ENCODE data around the gene ELN.

The ELN gene

DNA sequence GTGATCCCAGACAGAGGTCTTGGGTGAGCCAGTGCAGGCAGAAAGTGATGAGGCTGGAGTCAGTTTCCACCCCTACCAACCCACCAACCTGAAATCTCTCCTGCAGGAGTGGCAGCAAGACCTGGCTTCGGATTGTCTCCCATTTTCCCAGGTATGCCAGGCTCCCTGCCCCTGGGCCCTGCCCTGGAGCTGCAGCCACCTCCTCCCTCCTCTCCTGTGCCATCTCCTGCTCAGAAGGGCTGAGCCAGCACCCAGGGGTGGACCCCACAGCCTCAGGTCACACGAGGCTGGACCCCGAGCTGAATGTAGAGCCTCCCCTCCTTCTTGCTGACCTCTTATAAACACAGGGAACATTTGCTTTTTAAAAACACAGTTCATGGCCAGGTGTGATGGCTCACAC, 38.7 kb downstream of the ELN start:
- no peak for DNase-seq (ENCODE audit: extremely low spot score)
- ChIA-PET CTCF (no interaction called here), POLR2A (no interaction called here)
- no peak for TF ChIP-seq ELF4 (IDR thresholded peaks at IDR 0.05)
- TF ChIP-seq ARNT (IDR thresholded peaks at IDR 0.05): no peak
- TF ChIP-seq LEF1 (IDR thresholded peaks at IDR 0.05; ENCODE audit: borderline replicate concordance): no peak
- no peak for TF ChIP-seq TARDBP (IDR thresholded peaks at IDR 0.05)
- TF ChIP-seq BHLHE40 (IDR thresholded peaks at IDR 0.05; ENCODE audit: borderline replicate concordance): no peak
- TF ChIP-seq SUZ12 (IDR thresholded peaks at IDR 0.05): no peak
- TF ChIP-seq FOXA1 (IDR thresholded peaks at IDR 0.05): no peak
- TF ChIP-seq PKNOX1 (IDR thresholded peaks at IDR 0.05): no peak
- no peak for TF ChIP-seq ZNF384 (IDR thresholded peaks at IDR 0.05)
- TF ChIP-seq FOXM1 (IDR thresholded peaks at IDR 0.05; ENCODE audit: borderline replicate concordance): no peak
- TF ChIP-seq NFRKB (IDR thresholded peaks at IDR 0.05): no peak
- no peak for TF ChIP-seq HDGF (IDR thresholded peaks at IDR 0.05; ENCODE audit: borderline replicate concordance)
- no peak for TF ChIP-seq CTBP1 (IDR thresholded peaks at IDR 0.05; ENCODE audit: borderline replicate concordance)
- no peak for TF ChIP-seq FOXK2 (IDR thresholded peaks at IDR 0.05)
- TF ChIP-seq SP1 (IDR thresholded peaks at IDR 0.05): no peak
- TF ChIP-seq L3MBTL2 (conservative IDR thresholded peaks at IDR 0.05): no peak

- no peak for DNase-seq (ENCODE audit: extremely low spot score)
- POLR2A ChIA-PET: interaction anchor here (0.8 to 1.3 kb wide), 2 partner anchors 11 to 105 kb away, joined by 3 read pairs; partner anchors contain the start of gene EIF4H
- CTCF ChIA-PET: interaction anchor here (1.3 to 1.4 kb wide), 3 partner anchors 105 to 138 kb away, joined by 4 to 7 read pairs (median 7); no protein-coding TSS in a partner anchor
- no peak for TF ChIP-seq ZNF384 (IDR thresholded peaks at IDR 0.05)
These were observed 40.6 kb downstream of the ELN start for GRCh38 chr7:74068378-74069085.

- no peak for DNase-seq (ENCODE audit: extremely low spot score)
- ChIA-PET POLR2A (interaction anchor here (0.8 to 1.3 kb wide), 3 partner anchors 10 to 105 kb away, joined by 3 to 5 read pairs (median 3); partner anchors contain the start of genes EIF4H and LIMK1), CTCF (interaction anchor here (0.6 to 1.4 kb wide), 5 partner anchors 10 to 137 kb away, joined by 3 to 11 read pairs (median 4); no protein-coding TSS in a partner anchor)
- TF ChIP-seq BHLHE40 (IDR thresholded peaks at IDR 0.05; ENCODE audit: borderline replicate concordance) (no peak), L3MBTL2 (conservative IDR thresholded peaks at IDR 0.05) (no peak), FOXK2 (IDR thresholded peaks at IDR 0.05) (no peak), CTBP1 (IDR thresholded peaks at IDR 0.05; ENCODE audit: borderline replicate concordance) (no peak), SUZ12 (IDR thresholded peaks at IDR 0.05) (no peak), HDGF (IDR thresholded peaks at IDR 0.05; ENCODE audit: borderline replicate concordance) (no peak), SP1 (IDR thresholded peaks at IDR 0.05) (no peak), TARDBP (IDR thresholded peaks at IDR 0.05) (no peak), LEF1 (IDR thresholded peaks at IDR 0.05; ENCODE audit: borderline replicate concordance) (no peak), NFRKB (IDR thresholded peaks at IDR 0.05) (no peak), ARNT (IDR thresholded peaks at IDR 0.05) (no peak), ZNF384 (IDR thresholded peaks at IDR 0.05) (no peak), PKNOX1 (IDR thresholded peaks at IDR 0.05) (no peak), ELF4 (IDR thresholded peaks at IDR 0.05) (no peak), FOXM1 (IDR thresholded peaks at IDR 0.05; ENCODE audit: borderline replicate concordance) (no peak), FOXA1 (IDR thresholded peaks at IDR 0.05) (no peak)
These were observed 41.1 kb downstream of the ELN start for GRCh38 chr7:74069086-74069541.

DNA sequence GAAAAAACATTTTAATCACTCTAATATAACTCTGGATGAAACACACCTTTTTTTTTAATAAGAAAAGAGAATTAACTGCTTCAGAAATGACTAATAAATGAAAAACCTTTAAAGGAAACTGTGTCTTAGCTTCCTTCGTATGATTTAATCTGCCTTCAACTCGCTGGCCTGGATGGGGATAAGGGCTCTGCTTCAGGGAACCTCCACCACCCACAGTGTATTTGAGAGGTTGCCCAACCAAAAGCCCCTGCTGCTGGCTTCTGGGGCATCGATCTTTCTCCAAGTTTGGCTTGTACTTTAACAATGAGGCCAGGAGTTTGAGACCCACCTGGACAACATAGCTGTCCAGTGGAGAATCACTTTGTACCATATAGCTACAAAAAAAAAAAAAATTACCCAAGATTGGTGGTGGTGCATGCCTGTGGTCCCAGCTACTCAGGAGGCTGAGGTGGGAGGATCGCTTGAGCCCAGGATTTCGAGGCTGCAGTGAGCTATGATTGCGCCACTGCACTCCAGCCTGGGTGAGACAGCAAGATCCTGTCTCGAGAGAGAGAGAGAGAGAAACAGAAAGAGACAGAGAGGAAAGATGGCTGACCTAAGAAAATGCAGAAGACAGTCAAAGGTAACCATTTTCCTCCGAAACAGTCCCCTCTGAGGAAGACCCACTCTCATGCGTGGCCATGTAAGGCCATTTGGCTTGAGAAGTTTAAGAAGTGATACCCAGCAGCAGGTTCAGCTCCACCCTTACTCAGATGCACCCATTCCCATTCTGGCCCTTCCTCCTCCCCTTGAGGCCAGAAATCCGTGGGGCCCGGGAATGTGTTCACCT, 42.0 kb downstream of the ELN start:
- no peak for TF ChIP-seq L3MBTL2 (conservative IDR thresholded peaks at IDR 0.05)
- no peak for TF ChIP-seq FOXA1 (IDR thresholded peaks at IDR 0.05)
- TF ChIP-seq LEF1 (IDR thresholded peaks at IDR 0.05; ENCODE audit: borderline replicate concordance): no peak
- TF ChIP-seq TARDBP (IDR thresholded peaks at IDR 0.05): no peak
- TF ChIP-seq FOXM1 (IDR thresholded peaks at IDR 0.05; ENCODE audit: borderline replicate concordance): no peak
- TF ChIP-seq SUZ12 (IDR thresholded peaks at IDR 0.05): no peak
- TF ChIP-seq ARNT (IDR thresholded peaks at IDR 0.05): no peak
- no peak for TF ChIP-seq PKNOX1 (IDR thresholded peaks at IDR 0.05)
- no peak for TF ChIP-seq SP1 (IDR thresholded peaks at IDR 0.05)
- no peak for TF ChIP-seq CTBP1 (IDR thresholded peaks at IDR 0.05; ENCODE audit: borderline replicate concordance)
- TF ChIP-seq ELF4 (IDR thresholded peaks at IDR 0.05): no peak
- no peak for DNase-seq (ENCODE audit: extremely low spot score)
- ChIA-PET CTCF (interaction anchor here (0.6 to 1.2 kb wide), 6 partner anchors 9 to 137 kb away, joined by 3 to 11 read pairs (median 4); no protein-coding TSS in a partner anchor), POLR2A (interaction anchor here (0.8 to 1.3 kb wide), 3 partner anchors 13 to 104 kb away, joined by 3 to 5 read pairs (median 5); partner anchors contain the start of genes EIF4H and LIMK1)

- no peak for DNase-seq (ENCODE audit: extremely low spot score)
- CTCF ChIA-PET: interaction anchor here (1.1 to 1.2 kb wide), 2 partner anchors 94 to 113 kb away, joined by 3 to 4 read pairs; no protein-coding TSS in a partner anchor
- TF ChIP-seq FOXM1 (IDR thresholded peaks at IDR 0.05; ENCODE audit: borderline replicate concordance) (no peak), SUZ12 (IDR thresholded peaks at IDR 0.05) (no peak), LEF1 (IDR thresholded peaks at IDR 0.05; ENCODE audit: borderline replicate concordance) (no peak), ARNT (IDR thresholded peaks at IDR 0.05) (no peak), SP1 (IDR thresholded peaks at IDR 0.05) (no peak), PKNOX1 (IDR thresholded peaks at IDR 0.05) (no peak), HDGF (IDR thresholded peaks at IDR 0.05; ENCODE audit: borderline replicate concordance) (no peak), ELF4 (IDR thresholded peaks at IDR 0.05) (no peak), FOXA1 (IDR thresholded peaks at IDR 0.05) (no peak), TARDBP (IDR thresholded peaks at IDR 0.05) (no peak), FOXK2 (IDR thresholded peaks at IDR 0.05) (no peak), NFRKB (IDR thresholded peaks at IDR 0.05) (no peak)
- POLR2A ChIA-PET: interaction anchor here (1.3 kb wide), 1 partner anchor 103 kb away, joined by 5 read pairs; the partner anchor contains the start of gene EIF4H
These were observed 42.6 kb downstream of the ELN start for GRCh38 chr7:74070619-74070921.
